ENCODE data around the gene CFAP126. TPM values are rescaled to one million over a fixed set of nuclear protein-coding genes. Genes with fewer than 3 reads are reported as not detected.
"Not testable (repeated sequence)": the region's sequence is repeated elsewhere in the genome, so short reads cannot be mapped to it uniquely, and the experiment has no call there.

Gene CFAP126
- total RNA-seq, 1 donor from 2014 or later = not detected

DNA sequence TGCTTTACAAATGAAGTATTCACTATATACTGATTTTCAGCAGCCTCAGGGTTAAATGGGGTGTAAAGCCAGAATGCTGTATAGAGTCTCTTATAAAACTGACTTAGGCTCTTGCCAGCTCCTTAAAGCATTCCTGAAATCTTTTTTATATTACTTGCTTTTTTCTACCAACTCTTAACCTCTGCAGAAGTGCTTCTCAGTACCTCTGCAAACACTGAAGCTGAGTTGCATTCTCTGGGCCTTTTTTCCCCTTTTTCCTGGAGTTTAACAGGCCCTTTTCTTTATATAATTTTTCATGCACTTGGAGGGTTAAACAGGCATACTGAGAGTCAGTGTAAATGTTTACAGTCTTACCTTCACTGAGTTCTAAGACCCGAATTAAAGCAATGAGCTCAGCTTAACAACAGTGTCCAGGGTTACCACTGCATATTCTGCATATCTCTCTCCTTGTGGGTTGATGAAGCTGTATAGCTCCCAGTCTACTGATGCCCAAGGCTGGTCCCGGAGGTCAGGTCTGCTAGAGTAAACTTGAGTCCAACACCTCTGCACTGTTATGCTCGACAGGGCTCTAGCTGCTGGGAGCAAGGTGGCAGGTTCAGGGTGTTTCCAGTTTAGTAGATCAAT lies 40.9 kb upstream of the CFAP126 start:
- Mint-ChIP-seq H3K36me3 (ENCODE audit: low read depth, unreplicated experiment) (no peaks in the 10 kb centered on the region), H3K9me3 (ENCODE audit: unreplicated experiment) (no peaks in the 10 kb centered on the region), H3K27ac (ENCODE audit: unreplicated experiment) (no peak overlapping the region), H3K27me3 (ENCODE audit: low read depth, unreplicated experiment) (peaks cover 13% of the 10 kb centered on the region), H3K4me3 (ENCODE audit: unreplicated experiment) (no peak overlapping the region), H3K4me1 (ENCODE audit: low read depth, unreplicated experiment) (peaks cover 1% of the 10 kb centered on the region)
- Histone ChIP-seq H3K36me3 (ENCODE audit: insufficient read depth, low read length) (no peaks in the 10 kb centered on the region), H3K79me2 (ENCODE audit: insufficient read depth, low read length) (no peaks in the 10 kb centered on the region), H4K20me1 (ENCODE audit: insufficient read depth, low read length) (no peaks in the 10 kb centered on the region), H3K4me1 (ENCODE audit: insufficient read depth, low read length) (no peaks in the 10 kb centered on the region), H3K4me2 (ENCODE audit: low read length) (no peak overlapping the region), H3K27me3 (ENCODE audit: insufficient read depth, low read length) (peaks cover 5% of the 10 kb centered on the region), H2AFZ (ENCODE audit: low read depth, low read length) (no peak overlapping the region), H3K4me3 (ENCODE audit: insufficient read depth, low read depth, low read length) (no peak overlapping the region), H3K9me3 (ENCODE audit: insufficient read depth, low read depth, low read length) (no peaks in the 10 kb centered on the region), H3K9ac (ENCODE audit: low read length) (no peak overlapping the region), H3K27ac (ENCODE audit: low read depth, low read length) (no peak overlapping the region)
- TF ChIP-seq, protein P1, sequence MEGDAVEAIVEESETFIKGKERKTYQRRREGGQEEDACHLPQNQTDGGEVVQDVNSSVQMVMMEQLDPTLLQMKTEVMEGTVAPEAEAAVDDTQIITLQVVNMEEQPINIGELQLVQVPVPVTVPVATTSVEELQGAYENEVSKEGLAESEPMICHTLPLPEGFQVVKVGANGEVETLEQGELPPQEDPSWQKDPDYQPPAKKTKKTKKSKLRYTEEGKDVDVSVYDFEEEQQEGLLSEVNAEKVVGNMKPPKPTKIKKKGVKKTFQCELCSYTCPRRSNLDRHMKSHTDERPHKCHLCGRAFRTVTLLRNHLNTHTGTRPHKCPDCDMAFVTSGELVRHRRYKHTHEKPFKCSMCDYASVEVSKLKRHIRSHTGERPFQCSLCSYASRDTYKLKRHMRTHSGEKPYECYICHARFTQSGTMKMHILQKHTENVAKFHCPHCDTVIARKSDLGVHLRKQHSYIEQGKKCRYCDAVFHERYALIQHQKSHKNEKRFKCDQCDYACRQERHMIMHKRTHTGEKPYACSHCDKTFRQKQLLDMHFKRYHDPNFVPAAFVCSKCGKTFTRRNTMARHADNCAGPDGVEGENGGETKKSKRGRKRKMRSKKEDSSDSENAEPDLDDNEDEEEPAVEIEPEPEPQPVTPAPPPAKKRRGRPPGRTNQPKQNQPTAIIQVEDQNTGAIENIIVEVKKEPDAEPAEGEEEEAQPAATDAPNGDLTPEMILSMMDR (IDR thresholded peaks at IDR 0.05; ENCODE audit: insufficient read depth, low read depth, low read length) = no peak
- TF ChIP-seq EZH2 (IDR thresholded peaks at IDR 0.05; ENCODE audit: insufficient read depth, low read length) = no peak
- DNase-seq (ENCODE audit: low read depth) = no peak
- no peak for FAIRE-seq

DNA sequence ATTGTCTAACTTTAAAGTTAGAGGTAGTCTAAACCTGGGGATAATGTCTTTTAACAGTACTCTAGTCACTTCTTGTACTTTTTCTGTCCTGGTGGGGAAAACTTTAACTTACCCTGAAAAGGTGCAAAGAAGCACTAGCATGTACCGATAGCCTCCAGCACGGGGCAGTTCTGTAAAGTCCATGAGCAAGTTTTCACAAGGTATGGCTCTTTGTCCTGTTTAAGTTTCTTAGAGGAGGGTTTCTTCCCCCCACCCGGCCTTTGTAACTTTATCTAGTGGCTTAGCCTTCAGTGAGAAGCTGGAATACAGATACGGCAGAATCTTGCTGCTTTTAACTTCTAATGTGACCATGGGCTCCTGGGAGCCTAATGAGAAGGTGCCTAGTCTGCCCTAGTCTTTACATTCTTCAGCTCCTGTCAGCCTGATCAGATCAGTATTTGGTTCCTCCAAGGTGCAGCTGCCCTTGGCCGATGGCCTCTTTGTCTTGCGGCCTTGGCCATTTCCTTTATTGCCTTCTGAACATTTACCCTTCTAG lies 39.8 kb upstream of the CFAP126 start:
- no peaks in the 10 kb centered on the region for H3K9me3 ChIP-seq (ENCODE audit: insufficient read depth, low read depth, low read length)
- H3K4me2 ChIP-seq (ENCODE audit: low read length) = no peak overlapping the region
- FAIRE-seq (no peak), DNase-seq (ENCODE audit: low read depth) (no peak)
- H3K36me3 Mint-ChIP-seq (ENCODE audit: low read depth, unreplicated experiment) = no peaks in the 10 kb centered on the region
- H3K4me1 ChIP-seq (ENCODE audit: insufficient read depth, low read length) = no peaks in the 10 kb centered on the region
- H2AFZ ChIP-seq (ENCODE audit: low read depth, low read length) = no peak overlapping the region
- no peak overlapping the region for H3K27ac Mint-ChIP-seq (ENCODE audit: unreplicated experiment)
- H3K4me3 Mint-ChIP-seq (ENCODE audit: unreplicated experiment) = no peak overlapping the region
- H3K36me3 ChIP-seq (ENCODE audit: insufficient read depth, low read length) = no peaks in the 10 kb centered on the region
- H3K27ac ChIP-seq (ENCODE audit: low read depth, low read length) = no peak overlapping the region
- no peak overlapping the region for H3K4me3 ChIP-seq (ENCODE audit: insufficient read depth, low read depth, low read length)
- TF ChIP-seq EZH2 (IDR thresholded peaks at IDR 0.05; ENCODE audit: insufficient read depth, low read length) = no peak
- TF ChIP-seq, protein P1 (IDR thresholded peaks at IDR 0.05; ENCODE audit: insufficient read depth, low read depth, low read length) = no peak
- peaks cover 5% of the 10 kb centered on the region for H3K27me3 ChIP-seq (ENCODE audit: insufficient read depth, low read length)
- H3K9ac ChIP-seq (ENCODE audit: low read length) = no peak overlapping the region
- no peaks in the 10 kb centered on the region for H3K79me2 ChIP-seq (ENCODE audit: insufficient read depth, low read length)
- H4K20me1 ChIP-seq (ENCODE audit: insufficient read depth, low read length) = no peaks in the 10 kb centered on the region
- peaks cover 1% of the 10 kb centered on the region for H3K4me1 Mint-ChIP-seq (ENCODE audit: low read depth, unreplicated experiment)
- H3K9me3 Mint-ChIP-seq (ENCODE audit: unreplicated experiment) = no peaks in the 10 kb centered on the region
- peaks cover 11% of the 10 kb centered on the region for H3K27me3 Mint-ChIP-seq (ENCODE audit: low read depth, unreplicated experiment)

DNA sequence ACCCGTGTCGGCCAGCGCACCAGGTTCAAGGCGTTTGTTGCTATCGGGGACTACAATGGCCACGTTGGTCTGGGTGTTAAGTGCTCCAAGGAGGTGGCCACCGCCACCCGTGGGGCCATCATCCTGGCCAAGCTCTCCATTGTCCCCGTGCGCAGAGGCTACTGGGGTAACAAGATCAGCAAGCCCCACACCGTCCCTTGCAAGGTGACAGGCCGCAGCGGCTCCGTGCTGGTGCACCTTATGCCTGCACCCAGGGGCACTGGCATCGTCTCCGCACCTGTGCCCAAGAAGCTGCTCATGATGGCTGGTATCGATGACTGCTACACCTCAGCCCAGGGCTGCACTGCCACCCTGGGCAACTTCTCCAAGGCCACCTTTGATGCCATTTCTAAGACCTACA lies 38.9 kb upstream of the CFAP126 start:
- not testable (repeated sequence) for H3K79me2 ChIP-seq (ENCODE audit: insufficient read depth, low read length); H3K36me3 Mint-ChIP-seq (ENCODE audit: low read depth, unreplicated experiment); DNase-seq (ENCODE audit: low read depth); H3K9ac ChIP-seq (ENCODE audit: low read length); H3K4me1 ChIP-seq (ENCODE audit: insufficient read depth, low read length); H3K4me2 ChIP-seq (ENCODE audit: low read length); H3K4me3 ChIP-seq (ENCODE audit: insufficient read depth, low read depth, low read length); H3K9me3 ChIP-seq (ENCODE audit: insufficient read depth, low read depth, low read length); H3K27ac ChIP-seq (ENCODE audit: low read depth, low read length); H3K4me3 Mint-ChIP-seq (ENCODE audit: unreplicated experiment); H3K9me3 Mint-ChIP-seq (ENCODE audit: unreplicated experiment); H3K27me3 Mint-ChIP-seq (ENCODE audit: low read depth, unreplicated experiment); H3K27ac Mint-ChIP-seq (ENCODE audit: unreplicated experiment); H3K4me1 Mint-ChIP-seq (ENCODE audit: low read depth, unreplicated experiment); H3K27me3 ChIP-seq (ENCODE audit: insufficient read depth, low read length); H2AFZ ChIP-seq (ENCODE audit: low read depth, low read length); H4K20me1 ChIP-seq (ENCODE audit: insufficient read depth, low read length); FAIRE-seq; H3K36me3 ChIP-seq (ENCODE audit: insufficient read depth, low read length)

Data from astrocyte (in vitro differentiated cells and primary cell).